Large intestine (tissue), 3 donors: Measurements from ENCODE around the gene THOP1. TPM values are rescaled to one million over a fixed set of nuclear protein-coding genes. Genes with fewer than 3 reads are reported as not detected.

Experiments used
- DNase-seq, 2 donors: peaks; one replicate each; pipeline versions ENCODE4 v3.0.0 to v3.0.0-alpha.2; 2013
- H3K27ac ChIP-seq: one replicate; pipeline ENCODE4 v1.5.1; 2013; ENCODE audit warnings: low read length
- H3K27me3 ChIP-seq: 2 replicates; pipeline ENCODE4 v1.6.1; 2013; ENCODE audit warnings: low read length; ENCODE audit not compliant: control insufficient read depth, insufficient read depth
- H3K36me3 ChIP-seq: 2 replicates; pipeline ENCODE4 v1.6.1; 2013; ENCODE audit warnings: low read length; ENCODE audit not compliant: control insufficient read depth, insufficient read depth
- H3K4me1 ChIP-seq: one replicate; pipeline ENCODE4 v1.6.1; 2013; ENCODE audit warnings: low read length; ENCODE audit not compliant: control insufficient read depth, insufficient read depth
- H3K4me3 ChIP-seq: one replicate; pipeline ENCODE4 v1.5.1; 2013; ENCODE audit warnings: low read length
- H3K9me3 ChIP-seq: one replicate; pipeline ENCODE4 v1.6.1; 2013; ENCODE audit warnings: mild to moderate bottlenecking, low read depth, low read length, moderate library complexity; ENCODE audit not compliant: control insufficient read depth
- WGBS: methylation state at CpG from one replicate; pipeline ENCODE4 v1.1.5; 2013; ENCODE audit warnings: low lambda C conversion rate; ENCODE audit not compliant: insufficient coverage; 5-methylcytosine and 5-hydroxymethylcytosine counted together
- polyA plus RNA-seq: library from polyadenylated mRNA; unstranded; fragments of 120-200 nt; gene quantifications from one replicate; pipeline ENCODE4 v1.2.1, GENCODE V29; 2013

The THOP1 gene
- polyA plus RNA-seq, 1 donor, result 41.3 TPM

- H3K36me3 ChIP-seq, result peaks cover 49% of the 10 kb centered on the region
- DNase-seq, result no peak
- WGBS, result no CpG with 5 or more reads among the region's 43 CpGs
Measured at GRCh38 chr19:2754659-2755447, 30.4 kb upstream of the THOP1 start.

GRCh38 chr19:2755448-2755705, 29.9 kb upstream of the THOP1 start:
- WGBS, result no CpG with 5 or more reads among the region's 16 CpGs
- H3K4me1 ChIP-seq, result no peaks in the 10 kb centered on the region
- H3K36me3 ChIP-seq, result peaks cover 49% of the 10 kb centered on the region
- H3K4me3 ChIP-seq, result no peak overlapping the region
- DNase-seq, result no peak
- H3K27ac ChIP-seq, result no peak overlapping the region
- no peaks in the 10 kb centered on the region for H3K9me3 ChIP-seq
- H3K27me3 ChIP-seq, result no peaks in the 10 kb centered on the region

More at GRCh38 chr19:2754659-2755447, 30.4 kb upstream of the THOP1 start:
- Histone ChIP-seq H3K4me3 (no peak overlapping the region), H3K27me3 (no peaks in the 10 kb centered on the region), H3K4me1 (no peaks in the 10 kb centered on the region), H3K9me3 (no peaks in the 10 kb centered on the region), H3K27ac (no peak overlapping the region)

GRCh38 chr19:2755811-2756210, 29.5 kb upstream of the THOP1 start:
- Histone ChIP-seq H3K9me3 (no peaks in the 10 kb centered on the region), H3K4me3 (no peak overlapping the region), H3K4me1 (no peaks in the 10 kb centered on the region), H3K27me3 (no peaks in the 10 kb centered on the region), H3K27ac (no peak overlapping the region), H3K36me3 (peaks cover 53% of the 10 kb centered on the region)
- WGBS, result 100% methylated on average over 5 of the region's 16 CpGs
- no peak for DNase-seq

GRCh38 chr19:2756477-2756876, 28.8 kb upstream of the THOP1 start:
- H3K9me3 ChIP-seq, result no peaks in the 10 kb centered on the region
- no peaks in the 10 kb centered on the region for H3K4me1 ChIP-seq
- H3K4me3 ChIP-seq, result no peak overlapping the region
- H3K36me3 ChIP-seq, result peaks cover 58% of the 10 kb centered on the region
- H3K27ac ChIP-seq, result no peak overlapping the region
- DNase-seq, result no peak
- WGBS, result no CpG with 5 or more reads among the region's 8 CpGs
- no peaks in the 10 kb centered on the region for H3K27me3 ChIP-seq

- peaks cover 3% of the 10 kb centered on the region for H3K9me3 ChIP-seq
- DNase-seq, result no peak
- H3K36me3 ChIP-seq, result peaks cover 63% of the 10 kb centered on the region
- no peak overlapping the region for H3K4me3 ChIP-seq
- no peaks in the 10 kb centered on the region for H3K27me3 ChIP-seq
- no peak overlapping the region for H3K27ac ChIP-seq
- no peaks in the 10 kb centered on the region for H3K4me1 ChIP-seq
- WGBS, result no CpG with 5 or more reads among the region's 48 CpGs
Measured at GRCh38 chr19:2756921-2757881, 28.1 kb upstream of the THOP1 start.

- 100% methylated on average over 2 of the region's 17 CpGs for WGBS
- peaks cover 74% of the 10 kb centered on the region for H3K36me3 ChIP-seq
Measured at GRCh38 chr19:2758601-2759313, 26.5 kb upstream of the THOP1 start.

GRCh38 chr19:2759362-2759761, 25.9 kb upstream of the THOP1 start:
- Histone ChIP-seq H3K36me3 (peaks cover 74% of the 10 kb centered on the region), H3K4me1 (no peaks in the 10 kb centered on the region), H3K9me3 (peaks cover 5% of the 10 kb centered on the region), H3K27ac (no peak overlapping the region), H3K27me3 (no peaks in the 10 kb centered on the region), H3K4me3 (no peak overlapping the region)
- DNase-seq, result no peak
- WGBS, result no CpG with 5 or more reads among the region's 17 CpGs

More at GRCh38 chr19:2758601-2759313, 26.5 kb upstream of the THOP1 start:
- no peak overlapping the region for H3K4me3 ChIP-seq
- H3K9me3 ChIP-seq, result peaks cover 5% of the 10 kb centered on the region
- H3K27ac ChIP-seq, result no peak overlapping the region
- no peak for DNase-seq
- no peaks in the 10 kb centered on the region for H3K4me1 ChIP-seq
- H3K27me3 ChIP-seq, result no peaks in the 10 kb centered on the region

- H3K36me3 ChIP-seq, result peaks cover 71% of the 10 kb centered on the region
- H3K4me1 ChIP-seq, result no peaks in the 10 kb centered on the region
- H3K4me3 ChIP-seq, result no peak overlapping the region
- H3K9me3 ChIP-seq, result peaks cover 5% of the 10 kb centered on the region
- DNase-seq, result no peak
- 100% methylated on average over 1 of the region's 7 CpGs for WGBS
- H3K27me3 ChIP-seq, result no peaks in the 10 kb centered on the region
- H3K27ac ChIP-seq, result no peak overlapping the region
Measured at GRCh38 chr19:2759965-2760364, 25.3 kb upstream of the THOP1 start.

GRCh38 chr19:2761309-2761677, 24.0 kb upstream of the THOP1 start:
- DNase-seq, result no peak
- peaks cover 5% of the 10 kb centered on the region for H3K9me3 ChIP-seq
- H3K4me1 ChIP-seq, result no peaks in the 10 kb centered on the region
- H3K27me3 ChIP-seq, result no peaks in the 10 kb centered on the region
- WGBS, result no CpG with 5 or more reads among the region's 16 CpGs
- peaks cover 73% of the 10 kb centered on the region for H3K36me3 ChIP-seq
- H3K4me3 ChIP-seq, result no peak overlapping the region
- H3K27ac ChIP-seq, result no peak overlapping the region
